Activated T-helper 2 cell treated with anti-CD3 and anti-CD28 coated beads, Interferon-gamma antibody, Interleukin-2, Interleukin-4, amounts not matched to agents 10 μg/mL and 5 μg/mL and 100 μg/mL, durations not matched to agents 14 hours and 24 hours and 36 hours (primary cell): ENCODE results near the gene FTSJ1. TPM values are rescaled to one million over a fixed set of nuclear protein-coding genes. Genes with fewer than 3 reads are reported as not detected.
"Not testable (repeated sequence)": the region's sequence is repeated elsewhere in the genome, so short reads cannot be mapped to it uniquely, and the experiment has no call there.

Experiments
- DNase-seq: peaks from one replicate; pipeline ENCODE4 v3.0.0; 2021; ENCODE audit warnings: low spot score
- H3K27ac Mint-ChIP-seq: one replicate; pipeline ENCODE4 v1.8.0; 2021; ENCODE audit warnings: mixed read lengths
- H3K27me3 Mint-ChIP-seq: one replicate; pipeline ENCODE4 v1.8.0; 2021; ENCODE audit warnings: low read depth, mixed read lengths
- H3K36me3 Mint-ChIP-seq: one replicate; pipeline ENCODE4 v1.8.0; 2021; ENCODE audit warnings: low read depth, mixed read lengths
- H3K4me1 Mint-ChIP-seq: one replicate; pipeline ENCODE4 v1.8.0; 2021; ENCODE audit warnings: low read depth, mixed read lengths
- H3K4me3 Mint-ChIP-seq: one replicate; pipeline ENCODE4 v1.8.0; 2021; ENCODE audit warnings: low read depth, mild to moderate bottlenecking, moderate library complexity, mixed read lengths
- H3K9me3 Mint-ChIP-seq: one replicate; pipeline ENCODE4 v1.8.0; 2021; ENCODE audit warnings: mixed read lengths
- intact Hi-C: fragments of 100-400 bp; cut with micrococcal nuclease; formaldehyde crosslinking; loops from one replicate; pipeline ENCODE4 v1.15.1; 2023
- total RNA-seq: library from RNA; stranded (reverse); gene quantifications from 2 replicates; pipeline ENCODE4 v1.2.3, GENCODE V29; 2022

The FTSJ1 gene
- total RNA-seq, 1 donor from 2014 or later, result 89.8 TPM

GRCh38 chrX:48511560-48511959 lies 35.6 kb downstream of the FTSJ1 start:
- intact Hi-C loops, result no loop called here
- DNase-seq, result no peak
- peaks cover 20% of the 10 kb centered on the region for H3K36me3 Mint-ChIP-seq
- no peaks in the 10 kb centered on the region for H3K9me3 Mint-ChIP-seq
- peak overlapping the region; percentile 3 for H3K4me3 Mint-ChIP-seq
- peaks cover 26% of the 10 kb centered on the region for H3K4me1 Mint-ChIP-seq
- no peaks in the 10 kb centered on the region for H3K27me3 Mint-ChIP-seq
- H3K27ac Mint-ChIP-seq, result no peak overlapping the region

GRCh38 chrX:48512371-48512935 lies 36.5 kb downstream of the FTSJ1 start:
- Mint-ChIP-seq H3K27me3 (no peaks in the 10 kb centered on the region), H3K4me3 (no peak overlapping the region), H3K9me3 (no peaks in the 10 kb centered on the region), H3K36me3 (peaks cover 20% of the 10 kb centered on the region), H3K27ac (no peak overlapping the region), H3K4me1 (peaks cover 26% of the 10 kb centered on the region)
- intact Hi-C loops, result no loop called here
- no peak for DNase-seq

GRCh38 chrX:48513670-48514069 lies 37.7 kb downstream of the FTSJ1 start:
- Mint-ChIP-seq H3K9me3 (no peaks in the 10 kb centered on the region), H3K4me1 (peaks cover 26% of the 10 kb centered on the region), H3K4me3 (no peak overlapping the region), H3K27me3 (no peaks in the 10 kb centered on the region), H3K36me3 (peaks cover 20% of the 10 kb centered on the region), H3K27ac (no peak overlapping the region)
- intact Hi-C loops, result no loop called here
- no peak for DNase-seq

- no peaks in the 10 kb centered on the region for H3K9me3 Mint-ChIP-seq
- H3K36me3 Mint-ChIP-seq, result peaks cover 21% of the 10 kb centered on the region
- H3K4me1 Mint-ChIP-seq, result peaks cover 26% of the 10 kb centered on the region
- DNase-seq, result no peak
- intact Hi-C loops, result no loop called here
- no peaks in the 10 kb centered on the region for H3K27me3 Mint-ChIP-seq
- no peak overlapping the region for H3K27ac Mint-ChIP-seq
- H3K4me3 Mint-ChIP-seq, result no peak overlapping the region
These were observed 38.3 kb downstream of the FTSJ1 start for GRCh38 chrX:48514126-48514806.

GRCh38 chrX:48514868-48515460 lies 39.0 kb downstream of the FTSJ1 start:
- Mint-ChIP-seq H3K4me1 (peaks cover 22% of the 10 kb centered on the region), H3K36me3 (peaks cover 21% of the 10 kb centered on the region), H3K27ac (no peak overlapping the region), H3K4me3 (no peak overlapping the region), H3K27me3 (no peaks in the 10 kb centered on the region), H3K9me3 (no peaks in the 10 kb centered on the region)
- DNase-seq, result no peak
- intact Hi-C loops, result no loop called here

- no peak for DNase-seq
- no peak overlapping the region for H3K27ac Mint-ChIP-seq
- H3K9me3 Mint-ChIP-seq, result no peaks in the 10 kb centered on the region
- no peak overlapping the region for H3K4me3 Mint-ChIP-seq
- H3K36me3 Mint-ChIP-seq, result peaks cover 22% of the 10 kb centered on the region
- peaks cover 23% of the 10 kb centered on the region for H3K4me1 Mint-ChIP-seq
- no peaks in the 10 kb centered on the region for H3K27me3 Mint-ChIP-seq
- intact Hi-C loops, result no loop called here
These were observed 39.8 kb downstream of the FTSJ1 start for GRCh38 chrX:48515842-48516241.

GRCh38 chrX:48516285-48516684 lies 40.3 kb downstream of the FTSJ1 start:
- H3K4me1 Mint-ChIP-seq, result peaks cover 24% of the 10 kb centered on the region
- peaks cover 21% of the 10 kb centered on the region for H3K36me3 Mint-ChIP-seq
- H3K9me3 Mint-ChIP-seq, result no peaks in the 10 kb centered on the region
- no peak overlapping the region for H3K4me3 Mint-ChIP-seq
- no peak overlapping the region for H3K27ac Mint-ChIP-seq
- DNase-seq, result no peak
- no peaks in the 10 kb centered on the region for H3K27me3 Mint-ChIP-seq
- intact Hi-C loops, result no loop called here

GRCh38 chrX:48516987-48517386 lies 41.0 kb downstream of the FTSJ1 start:
- Mint-ChIP-seq H3K4me1 (peaks cover 21% of the 10 kb centered on the region), H3K27ac (no peak overlapping the region), H3K4me3 (no peak overlapping the region), H3K9me3 (no peaks in the 10 kb centered on the region), H3K27me3 (no peaks in the 10 kb centered on the region), H3K36me3 (peaks cover 20% of the 10 kb centered on the region)
- no peak for DNase-seq
- intact Hi-C loops, result no loop called here

GRCh38 chrX:48519481-48519880 lies 43.5 kb downstream of the FTSJ1 start:
- H3K4me3 Mint-ChIP-seq, intact Hi-C loops, H3K9me3 Mint-ChIP-seq, DNase-seq, H3K27me3 Mint-ChIP-seq: not testable (repeated sequence)
- Mint-ChIP-seq H3K4me1 (peaks cover 24% of the 10 kb centered on the region), H3K27ac (peak overlapping the region; percentile 35), H3K36me3 (peaks cover 28% of the 10 kb centered on the region)

- peaks cover 31% of the 10 kb centered on the region for H3K36me3 Mint-ChIP-seq
- peaks cover 24% of the 10 kb centered on the region for H3K4me1 Mint-ChIP-seq
- no peak for DNase-seq
- H3K27ac Mint-ChIP-seq, result peak overlapping the region; percentile 98
- intact Hi-C loops, result loop anchor here (5.0 kb wide), 3 partner anchors 43 to 77 kb away; partner anchors contain the start of genes FTSJ1, RBM3 and WDR13
- no peaks in the 10 kb centered on the region for H3K9me3 Mint-ChIP-seq
- H3K27me3 Mint-ChIP-seq, result no peaks in the 10 kb centered on the region
- H3K4me3 Mint-ChIP-seq, result peak overlapping the region; percentile 89
These were observed 44.5 kb downstream of the FTSJ1 start for GRCh38 chrX:48520455-48520854.

GRCh38 chrX:48520976-48521352 lies 45.0 kb downstream of the FTSJ1 start:
- peak overlapping the region; percentile 89 for H3K4me3 Mint-ChIP-seq
- peak overlapping the region; percentile 98 for H3K27ac Mint-ChIP-seq
- peaks cover 31% of the 10 kb centered on the region for H3K36me3 Mint-ChIP-seq
- no peaks in the 10 kb centered on the region for H3K9me3 Mint-ChIP-seq
- no peaks in the 10 kb centered on the region for H3K27me3 Mint-ChIP-seq
- peaks cover 24% of the 10 kb centered on the region for H3K4me1 Mint-ChIP-seq
- no peak for DNase-seq
- intact Hi-C loops, result loop anchor here (1.0 to 5.0 kb wide), 5 partner anchors 12 to 76 kb away; partner anchors contain the start of genes FTSJ1, RBM3, TBC1D25 and WDR13

- DNase-seq, result peak; percentile 93
- Mint-ChIP-seq H3K36me3 (peaks cover 29% of the 10 kb centered on the region), H3K4me1 (peaks cover 23% of the 10 kb centered on the region), H3K4me3 (peak within 1 kb of the TSS; percentile 89), H3K27me3 (no peaks in the 10 kb centered on the region), H3K27ac (peak within 1 kb of the TSS; percentile 98), H3K9me3 (no peaks in the 10 kb centered on the region)
- intact Hi-C loops, result loop anchor here (1.0 to 5.0 kb wide), 5 partner anchors 12 to 76 kb away; partner anchors contain the start of genes FTSJ1, RBM3, TBC1D25 and WDR13
These were observed 45.6 kb downstream of the FTSJ1 start, which contains the start of gene EBP for GRCh38 chrX:48521353-48522243. Gene EBP (plus strand): TSS chrX:48521808. CDS start chrX:48523772, 1,964 bp downstream.
